Iris pigment epithelial cell (primary cell): Measurements from ENCODE around the gene RAB43.
"Not testable (repeated sequence)": the region's sequence is repeated elsewhere in the genome, so short reads cannot be mapped to it uniquely, and the experiment has no call there.

Experiments used
- DNase-seq: peaks from one replicate; pipeline ENCODE4 v3.0.0-alpha.2; 2011; ENCODE audit warnings: low read depth

The RAB43 gene

GRCh38 chr3:129121792-129122411 lies at the start of gene RAB43:
Gene RAB43, minus strand, starts transcription at chr3:129121804. Its CDS starts 315 bp downstream, at chr3:129121489.
- peak; percentile 74 for DNase-seq

- DNase-seq = no peak
Observed at GRCh38 chr3:129166579-129167332, 45.2 kb upstream of the RAB43 start.

GRCh38 chr3:129165594-129165993 lies 44.0 kb upstream of the RAB43 start:
- DNase-seq = not testable (repeated sequence)

- DNase-seq = no peak
Observed at GRCh38 chr3:129164500-129164899, 42.9 kb upstream of the RAB43 start.

GRCh38 chr3:129162729-129163579 lies 41.4 kb upstream of the RAB43 start:
- no peak for DNase-seq

- DNase-seq = peak; percentile 19
Observed at GRCh38 chr3:129161860-129162271, 40.3 kb upstream of the RAB43 start.

GRCh38 chr3:129160891-129161859 lies 39.6 kb upstream of the RAB43 start, which contains the start of gene ISY1:
Gene ISY1, minus strand, starts transcription at chr3:129161063. Its CDS starts 88 bp downstream, at chr3:129160975.
- DNase-seq = peak; percentile 96

GRCh38 chr3:129144786-129145185 lies 23.2 kb upstream of the RAB43 start:
- no peak for DNase-seq

GRCh38 chr3:129141011-129141410 lies 19.4 kb upstream of the RAB43 start:
- not testable (repeated sequence) for DNase-seq

GRCh38 chr3:129139911-129140310 lies 18.3 kb upstream of the RAB43 start:
- DNase-seq = no peak

GRCh38 chr3:129136275-129136674 lies 14.7 kb upstream of the RAB43 start:
- DNase-seq = not testable (repeated sequence)

- DNase-seq = no peak
Observed at GRCh38 chr3:129132097-129132866, 10.7 kb upstream of the RAB43 start.

- DNase-seq = no peak
Observed at GRCh38 chr3:129131465-129132088, 10.0 kb upstream of the RAB43 start.

GRCh38 chr3:129130291-129130813 lies 8.7 kb upstream of the RAB43 start:
- DNase-seq = no peak

GRCh38 chr3:129128357-129129155 lies 7.0 kb upstream of the RAB43 start:
- no peak for DNase-seq

- no peak for DNase-seq
Observed at GRCh38 chr3:129126726-129127280, 5.2 kb upstream of the RAB43 start.

GRCh38 chr3:129123314-129124060 lies 1.9 kb upstream of the RAB43 start:
- DNase-seq = no peak
